ENCODE data around the gene TGM3. TPM values are rescaled to one million over a fixed set of nuclear protein-coding genes. Genes with fewer than 3 reads are reported as not detected.

The TGM3 gene
- total and polyA plus RNA-seq, 2 donors (not counting 1 experiment from before 2014, with no cell fraction given) = under 0.01 TPM; not detected in 1

DNA sequence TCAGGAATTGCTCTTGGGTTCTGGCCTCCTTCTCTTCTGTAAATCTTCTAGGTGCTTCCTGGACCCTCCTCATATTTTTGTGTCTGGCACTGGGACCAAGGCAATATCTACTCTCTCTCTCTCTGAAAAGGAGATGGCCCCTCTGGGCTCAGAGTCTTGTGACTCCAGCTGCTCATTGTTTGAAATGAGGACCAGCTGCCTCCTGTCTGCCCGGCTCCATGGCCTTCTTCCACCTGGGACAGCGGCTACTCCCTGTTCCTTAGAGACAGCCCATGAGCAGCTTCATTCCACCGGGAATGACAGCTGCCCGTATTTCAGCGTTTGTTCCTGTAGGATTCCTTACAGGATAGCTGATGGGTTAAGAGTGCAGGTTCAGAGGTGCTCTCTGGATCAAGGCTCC is 2.9 kb downstream of the TGM3 start:
- TF ChIP-seq, protein P1, sequence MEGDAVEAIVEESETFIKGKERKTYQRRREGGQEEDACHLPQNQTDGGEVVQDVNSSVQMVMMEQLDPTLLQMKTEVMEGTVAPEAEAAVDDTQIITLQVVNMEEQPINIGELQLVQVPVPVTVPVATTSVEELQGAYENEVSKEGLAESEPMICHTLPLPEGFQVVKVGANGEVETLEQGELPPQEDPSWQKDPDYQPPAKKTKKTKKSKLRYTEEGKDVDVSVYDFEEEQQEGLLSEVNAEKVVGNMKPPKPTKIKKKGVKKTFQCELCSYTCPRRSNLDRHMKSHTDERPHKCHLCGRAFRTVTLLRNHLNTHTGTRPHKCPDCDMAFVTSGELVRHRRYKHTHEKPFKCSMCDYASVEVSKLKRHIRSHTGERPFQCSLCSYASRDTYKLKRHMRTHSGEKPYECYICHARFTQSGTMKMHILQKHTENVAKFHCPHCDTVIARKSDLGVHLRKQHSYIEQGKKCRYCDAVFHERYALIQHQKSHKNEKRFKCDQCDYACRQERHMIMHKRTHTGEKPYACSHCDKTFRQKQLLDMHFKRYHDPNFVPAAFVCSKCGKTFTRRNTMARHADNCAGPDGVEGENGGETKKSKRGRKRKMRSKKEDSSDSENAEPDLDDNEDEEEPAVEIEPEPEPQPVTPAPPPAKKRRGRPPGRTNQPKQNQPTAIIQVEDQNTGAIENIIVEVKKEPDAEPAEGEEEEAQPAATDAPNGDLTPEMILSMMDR (conservative IDR thresholded peaks at IDR 0.05 in 1 of 2, IDR thresholded peaks at IDR 0.05 in 1 of 2; ENCODE audit: low read depth in 1 of 2, low read length in 2 of 2) = no peak
- TF ChIP-seq EZH2 (IDR thresholded peaks at IDR 0.05; ENCODE audit: low read length, missing control alignments) = no peak
- DNase-seq (ENCODE audit: low read depth in 2 of 2) = no peak
- Histone ChIP-seq H3K9ac (ENCODE audit: insufficient read depth, low read length) (no peak overlapping the region), H3K4me3 (replicated peaks in 1 of 4; ENCODE audit: control extremely low read depth in 1 of 4, insufficient read depth in 1 of 4, low read depth in 3 of 4, low read length in 4 of 4) (no peak overlapping the region), H2AFZ (ENCODE audit: low read length) (no peak overlapping the region), H4K20me1 (ENCODE audit: control insufficient read depth, extremely low read depth, insufficient read depth, low read length) (no peaks in the 10 kb centered on the region), H3K27ac (ENCODE audit: insufficient read depth, low read length) (no peak overlapping the region), H3K79me2 (ENCODE audit: control insufficient read depth, insufficient read depth, low read length) (no peaks in the 10 kb centered on the region), H3K27me3 (ENCODE audit: control insufficient read depth, insufficient read depth, low read length) (no peaks in the 10 kb centered on the region), H3K4me2 (ENCODE audit: extremely low read depth, insufficient read depth, low read length) (no peak overlapping the region), H3K4me1 (ENCODE audit: control insufficient read depth, extremely low read depth, insufficient read depth, low read length) (no peaks in the 10 kb centered on the region), H3K9me3 (ENCODE audit: control insufficient read depth, insufficient read depth, low read depth, low read length) (no peaks in the 10 kb centered on the region), H3K36me3 (ENCODE audit: control insufficient read depth, insufficient read depth, low read length) (no peaks in the 10 kb centered on the region)

DNA sequence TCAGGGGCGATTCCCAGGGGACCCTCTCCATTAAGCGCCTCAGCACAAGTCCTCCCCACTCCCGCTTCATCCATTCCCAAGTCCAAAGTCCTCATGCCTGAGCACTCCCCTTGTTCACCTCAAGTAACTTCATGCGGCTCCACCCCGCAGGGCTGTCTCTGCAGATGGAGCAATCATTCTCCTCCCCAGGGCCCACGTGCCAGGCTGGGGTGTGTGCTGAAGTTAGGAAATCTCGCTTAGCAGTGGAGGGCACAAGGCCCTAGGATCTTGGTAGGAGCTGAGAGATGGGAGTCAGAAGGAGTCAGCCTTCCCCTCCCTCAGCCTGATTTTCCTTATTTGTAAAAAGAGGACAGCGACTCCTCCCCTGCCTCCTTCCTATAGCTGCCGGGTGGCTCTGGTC is 3.5 kb downstream of the TGM3 start:
- Histone ChIP-seq H3K27me3 (ENCODE audit: control insufficient read depth, insufficient read depth, low read length) (no peaks in the 10 kb centered on the region), H4K20me1 (ENCODE audit: control insufficient read depth, extremely low read depth, insufficient read depth, low read length) (no peaks in the 10 kb centered on the region), H3K9me3 (ENCODE audit: control insufficient read depth, insufficient read depth, low read depth, low read length) (no peaks in the 10 kb centered on the region), H3K4me2 (ENCODE audit: extremely low read depth, insufficient read depth, low read length) (no peak overlapping the region), H3K36me3 (ENCODE audit: control insufficient read depth, insufficient read depth, low read length) (no peaks in the 10 kb centered on the region), H3K4me3 (replicated peaks in 1 of 4; ENCODE audit: control extremely low read depth in 1 of 4, insufficient read depth in 1 of 4, low read depth in 3 of 4, low read length in 4 of 4) (no peak overlapping the region), H3K4me1 (ENCODE audit: control insufficient read depth, extremely low read depth, insufficient read depth, low read length) (no peaks in the 10 kb centered on the region), H3K27ac (ENCODE audit: insufficient read depth, low read length) (no peak overlapping the region), H3K9ac (ENCODE audit: insufficient read depth, low read length) (no peak overlapping the region), H2AFZ (ENCODE audit: low read length) (no peak overlapping the region), H3K79me2 (ENCODE audit: control insufficient read depth, insufficient read depth, low read length) (no peaks in the 10 kb centered on the region)
- TF ChIP-seq, protein P1 (conservative IDR thresholded peaks at IDR 0.05 in 1 of 2, IDR thresholded peaks at IDR 0.05 in 1 of 2; ENCODE audit: low read depth in 1 of 2, low read length in 2 of 2) = no peak
- TF ChIP-seq EZH2 (IDR thresholded peaks at IDR 0.05; ENCODE audit: low read length, missing control alignments) = no peak
- no peak for DNase-seq (ENCODE audit: low read depth in 2 of 2)

DNA sequence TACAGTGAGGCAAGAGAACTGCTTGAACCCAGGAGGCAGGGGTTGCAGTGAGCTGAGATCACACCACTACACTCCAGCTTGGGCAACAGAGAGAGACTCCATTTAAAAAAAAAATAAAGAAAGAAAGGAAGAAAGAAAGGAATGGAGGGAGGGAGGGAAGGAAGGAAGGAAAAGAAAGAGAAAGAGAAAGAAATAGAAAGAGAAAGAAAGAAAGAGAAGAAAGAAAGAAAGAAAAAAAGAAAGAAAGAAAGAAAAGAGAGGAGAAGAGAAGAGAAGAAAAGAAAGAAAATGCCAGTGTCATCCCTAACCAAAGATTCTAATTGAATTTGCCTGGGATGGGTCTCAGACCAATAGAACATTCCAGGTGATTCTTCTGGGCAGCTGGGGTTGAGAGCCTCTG is 4.2 kb downstream of the TGM3 start:
- Histone ChIP-seq H3K36me3 (ENCODE audit: control insufficient read depth, insufficient read depth, low read length) (no peaks in the 10 kb centered on the region), H3K27me3 (ENCODE audit: control insufficient read depth, insufficient read depth, low read length) (no peaks in the 10 kb centered on the region), H3K4me1 (ENCODE audit: control insufficient read depth, extremely low read depth, insufficient read depth, low read length) (no peaks in the 10 kb centered on the region), H3K27ac (ENCODE audit: insufficient read depth, low read length) (no peak overlapping the region), H3K9ac (ENCODE audit: insufficient read depth, low read length) (no peak overlapping the region), H3K4me2 (ENCODE audit: extremely low read depth, insufficient read depth, low read length) (no peak overlapping the region), H4K20me1 (ENCODE audit: control insufficient read depth, extremely low read depth, insufficient read depth, low read length) (no peaks in the 10 kb centered on the region), H3K4me3 (replicated peaks in 1 of 4; ENCODE audit: control extremely low read depth in 1 of 4, insufficient read depth in 1 of 4, low read depth in 3 of 4, low read length in 4 of 4) (no peak overlapping the region), H3K9me3 (ENCODE audit: control insufficient read depth, insufficient read depth, low read depth, low read length) (no peaks in the 10 kb centered on the region), H2AFZ (ENCODE audit: low read length) (no peak overlapping the region), H3K79me2 (ENCODE audit: control insufficient read depth, insufficient read depth, low read length) (no peaks in the 10 kb centered on the region)
- no peak for TF ChIP-seq EZH2 (IDR thresholded peaks at IDR 0.05; ENCODE audit: low read length, missing control alignments)
- TF ChIP-seq, protein P1 (conservative IDR thresholded peaks at IDR 0.05 in 1 of 2, IDR thresholded peaks at IDR 0.05 in 1 of 2; ENCODE audit: low read depth in 1 of 2, low read length in 2 of 2) = no peak
- no peak for DNase-seq (ENCODE audit: low read depth in 2 of 2)
